ENCODE results near the gene SLC4A1AP.

- TF ChIP-seq KDM1A (IDR thresholded peaks at IDR 0.05) (no peak), GATA2 (CRISPR knock-in tag; IDR thresholded peaks at IDR 0.05) (no peak), ATF7 (IDR thresholded peaks at IDR 0.05) (no peak), POLR2AphosphoS5 (IDR thresholded peaks at IDR 0.05; ENCODE audit: control insufficient read depth, insufficient read depth, low read depth, low read length) (no peak), ETV5 (CRISPR knock-in tag; IDR thresholded peaks at IDR 0.05; ENCODE audit: low read depth) (no peak), GABPA (tag; conservative IDR thresholded peaks at IDR 0.05; ENCODE audit: low read depth) (no peak), FOXP4 (CRISPR knock-in tag; IDR thresholded peaks at IDR 0.05; ENCODE audit: borderline replicate concordance) (no peak), SPI1 (IDR thresholded peaks at IDR 0.05; ENCODE audit: borderline replicate concordance, low read depth, low read length) (no peak), FOXJ3 (CRISPR knock-in tag; IDR thresholded peaks at IDR 0.05) (no peak), EZH2 (IDR thresholded peaks at IDR 0.05; ENCODE audit: borderline replicate concordance, low read depth, low read length) (no peak), PRDM10 (IDR thresholded peaks at IDR 0.05; ENCODE audit: partially characterized antibody) (no peak), CHD4 (IDR thresholded peaks at IDR 0.05; ENCODE audit: insufficient read depth, insufficient replicate concordance, low read depth, low read length, poor library complexity, severe bottlenecking) (no peak)
- TF ChIP-seq, protein P1, sequence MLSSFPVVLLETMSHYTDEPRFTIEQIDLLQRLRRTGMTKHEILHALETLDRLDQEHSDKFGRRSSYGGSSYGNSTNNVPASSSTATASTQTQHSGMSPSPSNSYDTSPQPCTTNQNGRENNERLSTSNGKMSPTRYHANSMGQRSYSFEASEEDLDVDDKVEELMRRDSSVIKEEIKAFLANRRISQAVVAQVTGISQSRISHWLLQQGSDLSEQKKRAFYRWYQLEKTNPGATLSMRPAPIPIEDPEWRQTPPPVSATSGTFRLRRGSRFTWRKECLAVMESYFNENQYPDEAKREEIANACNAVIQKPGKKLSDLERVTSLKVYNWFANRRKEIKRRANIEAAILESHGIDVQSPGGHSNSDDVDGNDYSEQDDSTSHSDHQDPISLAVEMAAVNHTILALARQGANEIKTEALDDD (IDR thresholded peaks at IDR 0.05): no peak
These were observed 26.9 kb upstream of the SLC4A1AP start for GRCh38 chr2:27636766-27637165.
